Cerebellar nuclear complex (tissue), 1 donor: ENCODE measurements around the gene TNKS2.
"Not testable (repeated sequence)": the region's sequence is repeated elsewhere in the genome, so short reads cannot be mapped to it uniquely, and the experiment has no call there.

Experiments
- DNase-seq, 2 experiments: peaks; one replicate each; lab custom pipeline; 2025; lab: John Stamatoyannopoulos, UW

TNKS2 gene

GRCh38 chr10:91797874-91798648 is at the start of gene TNKS2:
TNKS2 (plus strand) TSS chr10:91798426; CDS start chr10:91798691, 265 bp downstream.
- peak; percentile 17 to 69 for DNase-seq

- DNase-seq, result not testable (repeated sequence)
These were observed 48.6 kb upstream of the TNKS2 start for GRCh38 chr10:91749592-91749991.

- DNase-seq, result no peak
These were observed 41.9 kb upstream of the TNKS2 start for GRCh38 chr10:91756286-91756685.

- no peak for DNase-seq
These were observed 39.7 kb upstream of the TNKS2 start for GRCh38 chr10:91758303-91759146.

- no peak for DNase-seq
These were observed 38.6 kb upstream of the TNKS2 start for GRCh38 chr10:91759581-91759986.

- DNase-seq, result no peak
These were observed 36.5 kb upstream of the TNKS2 start for GRCh38 chr10:91761721-91762120.

- DNase-seq, result no peak
These were observed 35.3 kb upstream of the TNKS2 start for GRCh38 chr10:91762878-91763277.

GRCh38 chr10:91766676-91767075 is 31.6 kb upstream of the TNKS2 start:
- no peak for DNase-seq

- no peak for DNase-seq
These were observed 30.1 kb upstream of the TNKS2 start for GRCh38 chr10:91768123-91768522.

- DNase-seq, result no peak
These were observed 26.3 kb upstream of the TNKS2 start for GRCh38 chr10:91771907-91772306.

- DNase-seq, result no peak
These were observed 25.8 kb upstream of the TNKS2 start for GRCh38 chr10:91772461-91772860.

- no peak for DNase-seq
These were observed 25.4 kb upstream of the TNKS2 start for GRCh38 chr10:91772869-91773268.

- DNase-seq, result no peak
These were observed 23.7 kb upstream of the TNKS2 start for GRCh38 chr10:91774571-91774970.

- no peak for DNase-seq
These were observed 22.5 kb upstream of the TNKS2 start for GRCh38 chr10:91775731-91776130.

GRCh38 chr10:91776266-91776665 is 22.0 kb upstream of the TNKS2 start:
- DNase-seq, result no peak

GRCh38 chr10:91778485-91778884 is 19.7 kb upstream of the TNKS2 start:
- no peak for DNase-seq

- DNase-seq, result no peak
These were observed 19.1 kb upstream of the TNKS2 start for GRCh38 chr10:91779011-91779605.

- DNase-seq, result no peak
These were observed 15.7 kb upstream of the TNKS2 start for GRCh38 chr10:91782539-91782938.

GRCh38 chr10:91785830-91786229 is 12.4 kb upstream of the TNKS2 start:
- no peak for DNase-seq

GRCh38 chr10:91787258-91787657 is 11.0 kb upstream of the TNKS2 start:
- no peak for DNase-seq

- DNase-seq, result no peak
These were observed 10.4 kb upstream of the TNKS2 start for GRCh38 chr10:91787810-91788209.

- no peak for DNase-seq
These were observed 9.7 kb upstream of the TNKS2 start for GRCh38 chr10:91788527-91788926.
